Measurements from ENCODE around the gene RETREG3.
"Not testable (repeated sequence)": the region's sequence is repeated elsewhere in the genome, so short reads cannot be mapped to it uniquely, and the experiment has no call there.

RETREG3 gene

GRCh38 chr17:42541041-42541833 lies 67.9 kb downstream of the RETREG3 start:
- TF ChIP-seq, protein P1, sequence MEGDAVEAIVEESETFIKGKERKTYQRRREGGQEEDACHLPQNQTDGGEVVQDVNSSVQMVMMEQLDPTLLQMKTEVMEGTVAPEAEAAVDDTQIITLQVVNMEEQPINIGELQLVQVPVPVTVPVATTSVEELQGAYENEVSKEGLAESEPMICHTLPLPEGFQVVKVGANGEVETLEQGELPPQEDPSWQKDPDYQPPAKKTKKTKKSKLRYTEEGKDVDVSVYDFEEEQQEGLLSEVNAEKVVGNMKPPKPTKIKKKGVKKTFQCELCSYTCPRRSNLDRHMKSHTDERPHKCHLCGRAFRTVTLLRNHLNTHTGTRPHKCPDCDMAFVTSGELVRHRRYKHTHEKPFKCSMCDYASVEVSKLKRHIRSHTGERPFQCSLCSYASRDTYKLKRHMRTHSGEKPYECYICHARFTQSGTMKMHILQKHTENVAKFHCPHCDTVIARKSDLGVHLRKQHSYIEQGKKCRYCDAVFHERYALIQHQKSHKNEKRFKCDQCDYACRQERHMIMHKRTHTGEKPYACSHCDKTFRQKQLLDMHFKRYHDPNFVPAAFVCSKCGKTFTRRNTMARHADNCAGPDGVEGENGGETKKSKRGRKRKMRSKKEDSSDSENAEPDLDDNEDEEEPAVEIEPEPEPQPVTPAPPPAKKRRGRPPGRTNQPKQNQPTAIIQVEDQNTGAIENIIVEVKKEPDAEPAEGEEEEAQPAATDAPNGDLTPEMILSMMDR (IDR thresholded peaks at IDR 0.05; ENCODE audit: low read depth, low read length, missing control alignments) = no peak

GRCh38 chr17:42540558-42540957 lies 68.6 kb downstream of the RETREG3 start:
- not testable (repeated sequence) for H3K4me3 ChIP-seq (ENCODE audit: low read depth, low read length); DNase-seq (ENCODE audit: low read depth)

More at GRCh38 chr17:42541041-42541833, 67.9 kb downstream of the RETREG3 start:
- DNase-seq (ENCODE audit: low read depth) = no peak
- no peak overlapping the region for H3K4me3 ChIP-seq (ENCODE audit: low read depth, low read length)

- no peak for DNase-seq (ENCODE audit: low read depth)
- TF ChIP-seq, protein P1 (IDR thresholded peaks at IDR 0.05; ENCODE audit: low read depth, low read length, missing control alignments) = no peak
- H3K4me3 ChIP-seq (ENCODE audit: low read depth, low read length) = no peak overlapping the region
Observed at GRCh38 chr17:42538482-42538881, 70.7 kb downstream of the RETREG3 start.

DNA sequence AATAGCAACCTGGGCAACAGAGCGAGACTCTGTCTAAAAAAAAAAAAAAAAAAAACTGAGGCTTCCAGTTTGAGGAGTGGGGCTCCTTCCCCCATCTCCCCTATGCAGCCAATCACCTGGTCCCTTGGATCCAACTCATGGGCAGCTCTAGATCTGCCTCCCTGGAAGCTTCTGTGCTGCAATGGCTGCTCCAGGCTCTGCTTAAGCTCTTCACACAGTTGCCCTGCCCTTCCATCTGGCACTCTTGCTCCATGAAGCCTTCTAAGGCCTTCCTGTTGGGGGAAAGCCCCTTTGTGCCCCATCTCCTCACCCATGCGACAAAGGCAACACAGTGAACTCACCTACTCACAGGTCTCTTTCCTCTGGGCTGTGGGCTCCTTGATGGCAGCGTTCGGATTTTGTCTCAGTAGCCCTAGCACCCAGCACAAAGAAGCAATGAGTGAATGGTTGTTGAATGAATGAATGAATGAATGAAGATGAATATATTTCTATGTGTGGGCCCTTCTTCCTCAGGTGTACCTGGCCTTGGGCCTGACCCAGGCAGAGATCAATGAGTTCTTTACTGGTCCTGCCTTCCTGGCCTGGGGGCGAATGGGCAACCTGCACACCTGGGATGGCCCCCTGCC lies 71.2 kb downstream of the RETREG3 start:
- no peak overlapping the region for H3K4me3 ChIP-seq (ENCODE audit: low read depth, low read length)
- no peak for DNase-seq (ENCODE audit: low read depth)
- TF ChIP-seq, protein P1 (IDR thresholded peaks at IDR 0.05; ENCODE audit: low read depth, low read length, missing control alignments) = no peak

DNA sequence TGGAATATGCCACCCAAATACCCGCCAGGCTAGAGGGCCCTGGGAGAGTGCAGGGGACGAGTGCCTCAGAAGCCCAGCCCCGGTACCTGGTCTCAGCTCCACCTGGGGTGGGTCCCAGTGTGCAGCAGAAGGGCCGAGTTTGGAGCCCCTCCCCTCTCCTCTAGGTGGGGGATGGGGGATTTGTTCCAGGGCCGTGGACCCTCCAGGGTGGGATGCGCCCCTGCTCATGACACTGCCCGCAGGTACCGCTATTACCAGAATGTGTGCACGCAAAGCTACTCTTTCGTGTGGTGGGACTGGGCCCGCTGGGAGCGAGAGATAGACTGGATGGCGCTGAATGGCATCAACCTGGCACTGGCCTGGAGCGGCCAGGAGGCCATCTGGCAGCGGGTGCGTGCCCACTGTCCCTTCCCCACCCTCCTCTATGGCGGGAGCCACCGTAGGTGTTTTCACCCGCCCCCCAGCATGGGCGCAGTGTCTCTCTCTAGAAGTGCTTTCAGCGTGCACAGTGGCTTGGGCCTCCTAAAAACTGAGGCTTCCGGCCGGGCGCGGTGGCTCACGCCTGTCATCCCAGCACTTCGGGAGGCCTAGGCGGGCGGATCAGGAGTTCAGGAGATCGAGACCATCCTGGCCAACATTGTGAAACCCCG lies 71.9 kb downstream of the RETREG3 start:
- TF ChIP-seq, protein P1 (IDR thresholded peaks at IDR 0.05; ENCODE audit: low read depth, low read length, missing control alignments) = no peak
- H3K4me3 ChIP-seq (ENCODE audit: low read depth, low read length) = peak overlapping the region; percentile 60
- DNase-seq (ENCODE audit: low read depth) = no peak

DNA sequence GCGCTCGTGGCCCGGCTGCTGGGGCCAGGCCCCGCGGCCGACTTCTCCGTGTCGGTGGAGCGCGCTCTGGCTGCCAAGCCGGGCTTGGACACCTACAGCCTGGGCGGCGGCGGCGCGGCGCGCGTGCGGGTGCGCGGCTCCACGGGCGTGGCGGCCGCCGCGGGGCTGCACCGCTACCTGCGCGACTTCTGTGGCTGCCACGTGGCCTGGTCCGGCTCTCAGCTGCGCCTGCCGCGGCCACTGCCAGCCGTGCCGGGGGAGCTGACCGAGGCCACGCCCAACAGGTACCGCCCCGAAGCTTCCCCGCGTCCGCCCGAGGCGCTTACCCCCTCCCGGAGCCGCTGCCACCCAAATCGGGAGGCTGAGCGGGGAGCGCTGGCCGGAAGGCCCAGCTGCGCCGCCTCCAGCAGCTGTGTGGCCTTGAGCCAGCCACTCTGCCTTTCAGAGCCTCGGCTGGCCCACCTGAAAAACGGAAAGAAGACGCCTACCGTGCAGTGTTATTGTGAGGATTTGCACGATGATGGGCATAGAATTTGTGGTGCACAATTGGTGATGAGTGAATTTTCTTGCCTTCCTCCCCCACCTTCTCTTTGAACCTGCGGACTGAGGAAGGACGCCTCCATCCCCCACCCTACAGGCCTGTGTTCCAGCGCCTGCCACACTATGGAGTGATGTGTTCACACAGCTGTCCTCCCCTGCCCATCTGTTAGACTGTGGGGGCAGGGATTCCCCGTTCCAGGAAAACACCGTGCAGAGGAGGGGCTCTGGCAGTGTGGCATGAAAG lies 72.6 kb downstream of the RETREG3 start:
- TF ChIP-seq, protein P1 (IDR thresholded peaks at IDR 0.05; ENCODE audit: low read depth, low read length, missing control alignments) = no peak
- DNase-seq (ENCODE audit: low read depth) = no peak
- H3K4me3 ChIP-seq (ENCODE audit: low read depth, low read length) = peak overlapping the region; percentile 60

DNA sequence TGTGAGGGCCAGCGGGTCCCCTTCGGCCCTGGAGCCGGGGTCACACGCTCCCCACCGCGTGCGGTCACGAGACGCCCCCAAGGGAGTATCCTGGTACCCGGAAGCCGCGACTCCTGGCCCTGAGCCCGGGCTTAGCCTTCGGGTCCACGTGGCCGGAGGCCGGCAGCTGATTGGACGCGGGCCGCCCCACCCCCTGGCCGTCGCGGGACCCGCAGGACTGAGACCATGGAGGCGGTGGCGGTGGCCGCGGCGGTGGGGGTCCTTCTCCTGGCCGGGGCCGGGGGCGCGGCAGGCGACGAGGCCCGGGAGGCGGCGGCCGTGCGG lies 73.2 kb downstream of the RETREG3 start, which contains the start of gene NAGLU:
Gene NAGLU (plus strand): TSS at position 194 of the 324 bp plus-strand sequence. CDS start 32 bp downstream, at position 226.
- peak within 1 kb of the TSS; percentile 60 for H3K4me3 ChIP-seq (ENCODE audit: low read depth, low read length)
- peak; percentile 70 for DNase-seq (ENCODE audit: low read depth)
- TF ChIP-seq, protein P1 (IDR thresholded peaks at IDR 0.05; ENCODE audit: low read depth, low read length, missing control alignments) = no peak
